GM23338 (cell line): Measurements from ENCODE around the gene ITIH4.

Experiments used
- CREB1 ChIP-seq: fragments of 250-450 bp; sonication (Bioruptor Pico); IDR thresholded peaks from 2 replicates; pipeline ENCODE4 v1.5.0; 2020; ENCODE audit warnings: low read depth, mild to moderate bottlenecking, moderate library complexity
- CTCF ChIP-seq, 2 experiments: fragments of 200-600 bp in 1 of 2; sonication (generic) in 1 of 2; conservative IDR thresholded peaks; 2 replicates each; pipeline versions ENCODE4 v1.5.1 to v1.6.1; 2016 to 2017; ENCODE audit warnings: antibody characterized with exemption in 2 of 2, low read depth in 2 of 2, mild to moderate bottlenecking in 2 of 2, moderate library complexity in 1 of 2
- EZH2 ChIP-seq: fragments of 200-600 bp; sonication (generic); IDR thresholded peaks from one replicate; pipeline ENCODE4 v1.8.0; 2017; ENCODE audit warnings: antibody characterized with exemption, mild to moderate bottlenecking, low read depth; ENCODE audit not compliant: unreplicated experiment
- EZH2phosphoT487 ChIP-seq: fragments of 200-600 bp; sonication (generic); IDR thresholded peaks from one replicate; pipeline ENCODE4 v1.8.1; 2018; ENCODE audit warnings: antibody characterized with exemption; ENCODE audit not compliant: unreplicated experiment
- JUNB ChIP-seq: IDR thresholded peaks from one replicate; pipeline ENCODE4 v1.6.1; 2016; ENCODE audit warnings: antibody characterized with exemption; ENCODE audit not compliant: unreplicated experiment
- POLR2AphosphoS5 ChIP-seq: IDR thresholded peaks from 2 replicates; pipeline ENCODE4 v1.6.1; 2016; ENCODE audit warnings: antibody characterized with exemption, low read depth
- STAT1 ChIP-seq: IDR thresholded peaks from one replicate; pipeline ENCODE4 v1.6.1; 2016; ENCODE audit warnings: antibody characterized with exemption; ENCODE audit not compliant: unreplicated experiment
- ZNF114 ChIP-seq: fragments of 250-450 bp; sonication (Bioruptor Pico); IDR thresholded peaks from 2 replicates; pipeline ENCODE4 v1.5.0; 2020; ENCODE audit warnings: mild to moderate bottlenecking, moderate library complexity
- ZNF331 ChIP-seq: fragments of 250-450 bp; sonication (Bioruptor Pico); IDR thresholded peaks from 2 replicates; pipeline ENCODE4 v1.5.0; 2020; ENCODE audit warnings: low read depth, mild to moderate bottlenecking, moderate library complexity
- TF ChIP-seq, protein P1 (sequence below): IDR thresholded peaks from 2 replicates; pipeline ENCODE4 v1.6.1; 2016; ENCODE audit warnings: antibody characterized with exemption
- TF ChIP-seq, protein P2 (sequence below): fragments of 250-450 bp; sonication (Bioruptor Pico); IDR thresholded peaks from 2 replicates; pipeline ENCODE4 v1.5.0; 2020; ENCODE audit warnings: mild to moderate bottlenecking, moderate library complexity
- TF ChIP-seq, protein P3 (sequence below): IDR thresholded peaks from one replicate; pipeline ENCODE4 v1.6.1; 2018; ENCODE audit warnings: antibody characterized with exemption; ENCODE audit not compliant: unreplicated experiment

- TF ChIP-seq CTCF (conservative IDR thresholded peaks at IDR 0.05; ENCODE audit: low read depth in 2 of 2) (no peak), CREB1 (no peak), STAT1 (no peak), ZNF114 (CRISPR knock-in tag) (no peak), EZH2 (no peak), POLR2AphosphoS5 (no peak), EZH2phosphoT487 (no peak), JUNB (no peak), ZNF331 (CRISPR knock-in tag) (no peak)
- TF ChIP-seq, protein P1, sequence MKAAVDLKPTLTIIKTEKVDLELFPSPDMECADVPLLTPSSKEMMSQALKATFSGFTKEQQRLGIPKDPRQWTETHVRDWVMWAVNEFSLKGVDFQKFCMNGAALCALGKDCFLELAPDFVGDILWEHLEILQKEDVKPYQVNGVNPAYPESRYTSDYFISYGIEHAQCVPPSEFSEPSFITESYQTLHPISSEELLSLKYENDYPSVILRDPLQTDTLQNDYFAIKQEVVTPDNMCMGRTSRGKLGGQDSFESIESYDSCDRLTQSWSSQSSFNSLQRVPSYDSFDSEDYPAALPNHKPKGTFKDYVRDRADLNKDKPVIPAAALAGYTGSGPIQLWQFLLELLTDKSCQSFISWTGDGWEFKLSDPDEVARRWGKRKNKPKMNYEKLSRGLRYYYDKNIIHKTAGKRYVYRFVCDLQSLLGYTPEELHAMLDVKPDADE, result no peak
- TF ChIP-seq, protein P2, sequence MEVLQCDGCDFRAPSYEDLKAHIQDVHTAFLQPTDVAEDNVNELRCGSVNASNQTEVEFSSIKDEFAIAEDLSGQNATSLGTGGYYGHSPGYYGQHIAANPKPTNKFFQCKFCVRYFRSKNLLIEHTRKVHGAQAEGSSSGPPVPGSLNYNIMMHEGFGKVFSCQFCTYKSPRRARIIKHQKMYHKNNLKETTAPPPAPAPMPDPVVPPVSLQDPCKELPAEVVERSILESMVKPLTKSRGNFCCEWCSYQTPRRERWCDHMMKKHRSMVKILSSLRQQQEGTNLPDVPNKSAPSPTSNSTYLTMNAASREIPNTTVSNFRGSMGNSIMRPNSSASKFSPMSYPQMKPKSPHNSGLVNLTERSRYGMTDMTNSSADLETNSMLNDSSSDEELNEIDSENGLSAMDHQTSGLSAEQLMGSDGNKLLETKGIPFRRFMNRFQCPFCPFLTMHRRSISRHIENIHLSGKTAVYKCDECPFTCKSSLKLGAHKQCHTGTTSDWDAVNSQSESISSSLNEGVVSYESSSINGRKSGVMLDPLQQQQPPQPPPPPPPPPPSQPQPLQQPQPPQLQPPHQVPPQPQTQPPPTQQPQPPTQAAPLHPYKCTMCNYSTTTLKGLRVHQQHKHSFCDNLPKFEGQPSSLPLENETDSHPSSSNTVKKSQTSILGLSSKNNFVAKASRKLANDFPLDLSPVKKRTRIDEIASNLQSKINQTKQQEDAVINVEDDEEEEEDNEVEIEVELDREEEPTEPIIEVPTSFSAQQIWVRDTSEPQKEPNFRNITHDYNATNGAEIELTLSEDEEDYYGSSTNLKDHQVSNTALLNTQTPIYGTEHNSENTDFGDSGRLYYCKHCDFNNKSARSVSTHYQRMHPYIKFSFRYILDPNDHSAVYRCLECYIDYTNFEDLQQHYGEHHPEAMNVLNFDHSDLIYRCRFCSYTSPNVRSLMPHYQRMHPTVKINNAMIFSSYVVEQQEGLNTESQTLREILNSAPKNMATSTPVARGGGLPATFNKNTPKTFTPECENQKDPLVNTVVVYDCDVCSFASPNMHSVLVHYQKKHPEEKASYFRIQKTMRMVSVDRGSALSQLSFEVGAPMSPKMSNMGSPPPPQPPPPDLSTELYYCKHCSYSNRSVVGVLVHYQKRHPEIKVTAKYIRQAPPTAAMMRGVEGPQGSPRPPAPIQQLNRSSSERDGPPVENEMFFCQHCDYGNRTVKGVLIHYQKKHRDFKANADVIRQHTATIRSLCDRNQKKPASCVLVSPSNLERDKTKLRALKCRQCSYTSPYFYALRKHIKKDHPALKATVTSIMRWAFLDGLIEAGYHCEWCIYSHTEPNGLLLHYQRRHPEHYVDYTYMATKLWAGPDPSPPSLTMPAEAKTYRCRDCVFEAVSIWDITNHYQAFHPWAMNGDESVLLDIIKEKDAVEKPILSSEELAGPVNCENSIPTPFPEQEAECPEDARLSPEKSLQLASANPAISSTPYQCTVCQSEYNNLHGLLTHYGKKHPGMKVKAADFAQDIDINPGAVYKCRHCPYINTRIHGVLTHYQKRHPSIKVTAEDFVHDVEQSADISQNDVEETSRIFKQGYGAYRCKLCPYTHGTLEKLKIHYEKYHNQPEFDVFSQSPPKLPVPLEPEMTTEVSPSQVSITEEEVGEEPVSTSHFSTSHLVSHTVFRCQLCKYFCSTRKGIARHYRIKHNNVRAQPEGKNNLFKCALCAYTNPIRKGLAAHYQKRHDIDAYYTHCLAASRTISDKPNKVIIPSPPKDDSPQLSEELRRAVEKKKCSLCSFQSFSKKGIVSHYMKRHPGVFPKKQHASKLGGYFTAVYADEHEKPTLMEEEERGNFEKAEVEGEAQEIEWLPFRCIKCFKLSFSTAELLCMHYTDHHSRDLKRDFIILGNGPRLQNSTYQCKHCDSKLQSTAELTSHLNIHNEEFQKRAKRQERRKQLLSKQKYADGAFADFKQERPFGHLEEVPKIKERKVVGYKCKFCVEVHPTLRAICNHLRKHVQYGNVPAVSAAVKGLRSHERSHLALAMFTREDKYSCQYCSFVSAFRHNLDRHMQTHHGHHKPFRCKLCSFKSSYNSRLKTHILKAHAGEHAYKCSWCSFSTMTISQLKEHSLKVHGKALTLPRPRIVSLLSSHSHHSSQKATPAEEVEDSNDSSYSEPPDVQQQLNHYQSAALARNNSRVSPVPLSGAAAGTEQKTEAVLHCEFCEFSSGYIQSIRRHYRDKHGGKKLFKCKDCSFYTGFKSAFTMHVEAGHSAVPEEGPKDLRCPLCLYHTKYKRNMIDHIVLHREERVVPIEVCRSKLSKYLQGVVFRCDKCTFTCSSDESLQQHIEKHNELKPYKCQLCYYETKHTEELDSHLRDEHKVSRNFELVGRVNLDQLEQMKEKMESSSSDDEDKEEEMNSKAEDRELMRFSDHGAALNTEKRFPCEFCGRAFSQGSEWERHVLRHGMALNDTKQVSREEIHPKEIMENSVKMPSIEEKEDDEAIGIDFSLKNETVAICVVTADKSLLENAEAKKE (CRISPR knock-in tag), result no peak
- TF ChIP-seq, protein P3, sequence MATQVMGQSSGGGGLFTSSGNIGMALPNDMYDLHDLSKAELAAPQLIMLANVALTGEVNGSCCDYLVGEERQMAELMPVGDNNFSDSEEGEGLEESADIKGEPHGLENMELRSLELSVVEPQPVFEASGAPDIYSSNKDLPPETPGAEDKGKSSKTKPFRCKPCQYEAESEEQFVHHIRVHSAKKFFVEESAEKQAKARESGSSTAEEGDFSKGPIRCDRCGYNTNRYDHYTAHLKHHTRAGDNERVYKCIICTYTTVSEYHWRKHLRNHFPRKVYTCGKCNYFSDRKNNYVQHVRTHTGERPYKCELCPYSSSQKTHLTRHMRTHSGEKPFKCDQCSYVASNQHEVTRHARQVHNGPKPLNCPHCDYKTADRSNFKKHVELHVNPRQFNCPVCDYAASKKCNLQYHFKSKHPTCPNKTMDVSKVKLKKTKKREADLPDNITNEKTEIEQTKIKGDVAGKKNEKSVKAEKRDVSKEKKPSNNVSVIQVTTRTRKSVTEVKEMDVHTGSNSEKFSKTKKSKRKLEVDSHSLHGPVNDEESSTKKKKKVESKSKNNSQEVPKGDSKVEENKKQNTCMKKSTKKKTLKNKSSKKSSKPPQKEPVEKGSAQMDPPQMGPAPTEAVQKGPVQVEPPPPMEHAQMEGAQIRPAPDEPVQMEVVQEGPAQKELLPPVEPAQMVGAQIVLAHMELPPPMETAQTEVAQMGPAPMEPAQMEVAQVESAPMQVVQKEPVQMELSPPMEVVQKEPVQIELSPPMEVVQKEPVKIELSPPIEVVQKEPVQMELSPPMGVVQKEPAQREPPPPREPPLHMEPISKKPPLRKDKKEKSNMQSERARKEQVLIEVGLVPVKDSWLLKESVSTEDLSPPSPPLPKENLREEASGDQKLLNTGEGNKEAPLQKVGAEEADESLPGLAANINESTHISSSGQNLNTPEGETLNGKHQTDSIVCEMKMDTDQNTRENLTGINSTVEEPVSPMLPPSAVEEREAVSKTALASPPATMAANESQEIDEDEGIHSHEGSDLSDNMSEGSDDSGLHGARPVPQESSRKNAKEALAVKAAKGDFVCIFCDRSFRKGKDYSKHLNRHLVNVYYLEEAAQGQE, result no peak
Measured at GRCh38 chr3:52824037-52824436, 6.4 kb downstream of the ITIH4 start.
